GM19397 (cell line): ENCODE results near the gene HTR4.
A peak's percentile ranks its signal among the peaks of the same experiment; 100 is the strongest.
"Not testable (repeated sequence)": the region's sequence is repeated elsewhere in the genome, so short reads cannot be mapped to it uniquely, and the experiment has no call there.

Source experiments
- ATAC-seq: cut with Tn5 transposase; IDR thresholded peaks from one replicate; pipeline ENCODE4 v1.9.1; 2021; ENCODE audit warnings: mild to moderate bottlenecking, moderate library complexity; ENCODE audit not compliant: unreplicated experiment

The HTR4 gene

GRCh38 chr5:148653836-148654781 lies at the start of gene HTR4:
TSS of gene HTR4 (minus strand) at chr5:148654527. CDS start at chr5:148637014, 17,513 bp downstream.
- no peak for ATAC-seq

GRCh38 chr5:148702019-148702596 lies 47.8 kb upstream of the HTR4 start:
- no peak for ATAC-seq

- ATAC-seq = no peak
Measured at GRCh38 chr5:148699028-148699427, 44.7 kb upstream of the HTR4 start.

GRCh38 chr5:148697809-148698196 lies 43.5 kb upstream of the HTR4 start:
- no peak for ATAC-seq

- no peak for ATAC-seq
Measured at GRCh38 chr5:148697180-148697808, 43.0 kb upstream of the HTR4 start.

- ATAC-seq = no peak
Measured at GRCh38 chr5:148696187-148697036, 42.1 kb upstream of the HTR4 start.

- no peak for ATAC-seq
Measured at GRCh38 chr5:148690945-148691344, 36.6 kb upstream of the HTR4 start.

- no peak for ATAC-seq
Measured at GRCh38 chr5:148688787-148689186, 34.5 kb upstream of the HTR4 start.

- ATAC-seq = no peak
Measured at GRCh38 chr5:148687871-148688270, 33.5 kb upstream of the HTR4 start.

- peak; percentile 77 for ATAC-seq
Measured at GRCh38 chr5:148687427-148687826, 33.1 kb upstream of the HTR4 start.

- ATAC-seq = no peak
Measured at GRCh38 chr5:148686660-148687059, 32.3 kb upstream of the HTR4 start.

- ATAC-seq = peak; percentile 58
Measured at GRCh38 chr5:148685520-148686134, 31.3 kb upstream of the HTR4 start.

GRCh38 chr5:148684528-148684927 lies 30.2 kb upstream of the HTR4 start:
- ATAC-seq = no peak

GRCh38 chr5:148683651-148684050 lies 29.3 kb upstream of the HTR4 start:
- no peak for ATAC-seq

GRCh38 chr5:148682058-148683026 lies 28.0 kb upstream of the HTR4 start:
- ATAC-seq = no peak

GRCh38 chr5:148681157-148682057 lies 27.1 kb upstream of the HTR4 start:
- no peak for ATAC-seq

- ATAC-seq = not testable (repeated sequence)
Measured at GRCh38 chr5:148673704-148674103, 19.4 kb upstream of the HTR4 start.

GRCh38 chr5:148666353-148666752 lies 12.0 kb upstream of the HTR4 start:
- no peak for ATAC-seq
